CD4-positive, alpha-beta T cell (primary cell): ENCODE measurements around the gene SMARCA2. TPM values are rescaled to one million over a fixed set of nuclear protein-coding genes. Genes with fewer than 3 reads are reported as not detected.

Source experiments
- ATAC-seq: fragments of 200-7000 bp; cut with Tn5 transposase; one replicate; pipeline ENCODE4 v1.10.0; 2022; ENCODE audit warnings: mild to moderate bottlenecking; ENCODE audit not compliant: poor library complexity
- CTCF ChIA-PET: fragments of 350-600 bp; sonication (Branson Sonifier 250); formaldehyde crosslinking; loops from one replicate; lab custom pipeline; 2021; ENCODE audit warnings: antibody characterized with exemption, inconsistent platforms; lab: Charles Lee
- POLR2A ChIA-PET: fragments of 350-600 bp; sonication (Branson Sonifier 250); formaldehyde crosslinking; loops from one replicate; lab custom pipeline; 2021; ENCODE audit warnings: antibody characterized with exemption, inconsistent platforms; lab: Charles Lee
- DNase-seq, 14 experiments: peaks; one replicate each; pipeline ENCODE4 v3.0.0-alpha.2; 2013 to 2020; ENCODE audit warnings: mixed read lengths in 2 of 14
- H3K27ac ChIP-seq, 2 donors: one replicate each; pipeline versions ENCODE4 v1.5.1 to v1.7.0; 2013; ENCODE audit warnings: low read length in 2 of 2, low read depth in 1 of 2, mild to moderate bottlenecking in 1 of 2
- H3K27me3 ChIP-seq, 2 experiments: 1 replicate in 1 of 2; 2 replicates in 1 of 2; pipeline versions ENCODE4 v1.6.1 to v1.7.0; 2013; ENCODE audit warnings: low read length in 2 of 2, control low read depth in 1 of 2, mild to moderate bottlenecking in 1 of 2, moderate library complexity in 1 of 2; ENCODE audit not compliant: insufficient read depth in 2 of 2, control insufficient read depth in 1 of 2
- H3K36me3 ChIP-seq: one replicate; pipeline ENCODE4 v1.6.1; 2013; ENCODE audit warnings: low read length, control low read depth; ENCODE audit not compliant: insufficient read depth
- H3K4me1 ChIP-seq: one replicate; pipeline ENCODE4 v1.6.1; 2013; ENCODE audit warnings: low read length, control low read depth; ENCODE audit not compliant: insufficient read depth
- H3K4me3 ChIP-seq: one replicate; pipeline ENCODE4 v1.5.1; 2013; ENCODE audit warnings: mild to moderate bottlenecking, low read length, moderate library complexity
- H3K9me3 ChIP-seq, 2 experiments: 1 replicate in 1 of 2; 2 replicates in 1 of 2; pipeline versions ENCODE4 v1.6.1 to v1.7.0; 2013; ENCODE audit warnings: low read length in 2 of 2, mild to moderate bottlenecking in 2 of 2, control low read depth in 1 of 2, moderate library complexity in 1 of 2; ENCODE audit not compliant: control insufficient read depth in 1 of 2, insufficient read depth in 1 of 2
- H3K27ac Mint-ChIP-seq: one replicate; pipeline ENCODE4 v1.8.0; 2020; ENCODE audit warnings: mixed read lengths
- H3K27me3 Mint-ChIP-seq: one replicate; pipeline ENCODE4 v1.8.0; 2021; ENCODE audit warnings: mixed read lengths
- H3K36me3 Mint-ChIP-seq: one replicate; pipeline ENCODE4 v1.8.0; 2021; ENCODE audit warnings: low read depth, mixed read lengths
- H3K4me1 Mint-ChIP-seq: one replicate; pipeline ENCODE4 v1.8.0; 2021; ENCODE audit warnings: low read depth, mixed read lengths
- H3K4me3 Mint-ChIP-seq: one replicate; pipeline ENCODE4 v1.8.0; 2020; ENCODE audit warnings: mild to moderate bottlenecking, mixed read lengths
- H3K9me3 Mint-ChIP-seq: one replicate; pipeline ENCODE4 v1.8.0; 2020; ENCODE audit warnings: mixed read lengths
- intact Hi-C, 2 experiments: fragments of 100-400 bp; cut with DNase I in 1 of 2; cut with micrococcal nuclease in 1 of 2; formaldehyde crosslinking; loops; one replicate each; pipeline versions ENCODE4 v1.15.1 to v1.9.0; 2023 to 2025; cut with DNase I, micrococcal nuclease
- total RNA-seq, 174 experiments: library from RNA in 2 of 174; stranded (reverse) in 2 of 174; gene quantifications; one replicate each; pipeline ENCODE4 v1.2.3 and lab custom pipeline; 2021 to 2026
- TF ChIP-seq, protein P1 (sequence below): fragments of 200-600 bp; IDR thresholded peaks from one replicate; pipeline ENCODE4 v1.8.0; 2022; ENCODE audit warnings: antibody characterized with exemption, mild to moderate bottlenecking

SMARCA2 gene
- total RNA-seq, 2 experiments from 2014 or later, result 268 to 272 TPM

DNA sequence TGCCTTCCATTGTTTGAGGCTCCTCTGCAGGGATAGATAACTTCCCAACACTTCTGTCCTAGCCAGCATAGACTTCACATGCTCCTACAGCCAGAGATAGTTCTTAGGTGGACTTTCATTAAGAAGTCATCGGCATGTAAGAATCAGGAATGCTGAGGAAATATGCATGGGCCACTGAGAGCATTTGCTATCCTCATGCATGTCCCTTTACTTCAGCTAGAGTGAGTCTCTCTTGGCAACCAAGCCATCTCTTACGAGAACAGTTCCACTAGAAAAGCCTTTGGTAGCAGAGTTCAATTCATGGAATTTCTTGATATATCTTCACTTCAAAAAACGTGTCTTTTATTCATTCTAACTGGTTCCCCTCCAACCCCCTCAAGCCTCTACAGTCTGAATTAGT lies 202.4 kb downstream of the SMARCA2 start:
- no peak overlapping the region for H3K27ac ChIP-seq
- ChIA-PET CTCF (no interaction called here), POLR2A (no interaction called here)
- Mint-ChIP-seq H3K9me3 (peaks cover 2% of the 10 kb centered on the region), H3K27ac (no peak overlapping the region), H3K4me1 (no peaks in the 10 kb centered on the region), H3K36me3 (no peaks in the 10 kb centered on the region), H3K4me3 (no peak overlapping the region), H3K27me3 (no peaks in the 10 kb centered on the region)
- no peaks in the 10 kb centered on the region for H3K4me1 ChIP-seq
- intact Hi-C loops, result no loop called here
- H3K27me3 ChIP-seq, result no peaks in the 10 kb centered on the region
- no peaks in the 10 kb centered on the region for H3K36me3 ChIP-seq
- H3K9me3 ChIP-seq, result no peaks in the 10 kb centered on the region
- H3K4me3 ChIP-seq, result no peak overlapping the region
- ATAC-seq, result no peak
- DNase-seq, result no peak
- TF ChIP-seq, protein P1, sequence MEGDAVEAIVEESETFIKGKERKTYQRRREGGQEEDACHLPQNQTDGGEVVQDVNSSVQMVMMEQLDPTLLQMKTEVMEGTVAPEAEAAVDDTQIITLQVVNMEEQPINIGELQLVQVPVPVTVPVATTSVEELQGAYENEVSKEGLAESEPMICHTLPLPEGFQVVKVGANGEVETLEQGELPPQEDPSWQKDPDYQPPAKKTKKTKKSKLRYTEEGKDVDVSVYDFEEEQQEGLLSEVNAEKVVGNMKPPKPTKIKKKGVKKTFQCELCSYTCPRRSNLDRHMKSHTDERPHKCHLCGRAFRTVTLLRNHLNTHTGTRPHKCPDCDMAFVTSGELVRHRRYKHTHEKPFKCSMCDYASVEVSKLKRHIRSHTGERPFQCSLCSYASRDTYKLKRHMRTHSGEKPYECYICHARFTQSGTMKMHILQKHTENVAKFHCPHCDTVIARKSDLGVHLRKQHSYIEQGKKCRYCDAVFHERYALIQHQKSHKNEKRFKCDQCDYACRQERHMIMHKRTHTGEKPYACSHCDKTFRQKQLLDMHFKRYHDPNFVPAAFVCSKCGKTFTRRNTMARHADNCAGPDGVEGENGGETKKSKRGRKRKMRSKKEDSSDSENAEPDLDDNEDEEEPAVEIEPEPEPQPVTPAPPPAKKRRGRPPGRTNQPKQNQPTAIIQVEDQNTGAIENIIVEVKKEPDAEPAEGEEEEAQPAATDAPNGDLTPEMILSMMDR, result no peak

DNA sequence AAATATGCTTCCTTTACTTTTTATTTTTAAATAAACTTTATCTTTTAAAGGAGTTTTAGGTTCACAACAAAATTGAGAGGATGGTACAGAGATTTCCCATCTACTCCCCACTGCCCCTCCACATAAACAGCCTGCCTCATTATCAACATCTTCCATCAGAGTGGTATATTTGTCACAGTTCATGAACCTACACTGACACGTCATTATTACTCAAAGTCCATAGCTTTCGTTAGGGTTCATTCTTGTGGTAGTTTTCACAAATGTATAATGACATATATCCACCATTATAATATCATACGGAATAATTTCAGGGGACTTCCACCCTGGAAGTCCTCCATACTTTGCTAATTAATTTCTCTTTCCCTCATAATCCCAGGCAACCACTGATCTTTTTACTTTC lies 204.9 kb downstream of the SMARCA2 start:
- Mint-ChIP-seq H3K4me1 (no peaks in the 10 kb centered on the region), H3K9me3 (peaks cover 2% of the 10 kb centered on the region), H3K36me3 (no peaks in the 10 kb centered on the region), H3K27me3 (no peaks in the 10 kb centered on the region), H3K27ac (no peak overlapping the region), H3K4me3 (no peak overlapping the region)
- TF ChIP-seq, protein P1, result no peak
- Histone ChIP-seq H3K9me3 (peaks cover 0 to 2% of the 10 kb centered on the region in 2 experiments), H3K4me1 (no peaks in the 10 kb centered on the region), H3K4me3 (no peak overlapping the region), H3K27me3 (no peaks in the 10 kb centered on the region), H3K36me3 (no peaks in the 10 kb centered on the region), H3K27ac (no peak overlapping the region)
- POLR2A ChIA-PET, result no interaction called here
- ATAC-seq, result no peak
- CTCF ChIA-PET, result no interaction called here
- intact Hi-C loops, result no loop called here
- no peak for DNase-seq

DNA sequence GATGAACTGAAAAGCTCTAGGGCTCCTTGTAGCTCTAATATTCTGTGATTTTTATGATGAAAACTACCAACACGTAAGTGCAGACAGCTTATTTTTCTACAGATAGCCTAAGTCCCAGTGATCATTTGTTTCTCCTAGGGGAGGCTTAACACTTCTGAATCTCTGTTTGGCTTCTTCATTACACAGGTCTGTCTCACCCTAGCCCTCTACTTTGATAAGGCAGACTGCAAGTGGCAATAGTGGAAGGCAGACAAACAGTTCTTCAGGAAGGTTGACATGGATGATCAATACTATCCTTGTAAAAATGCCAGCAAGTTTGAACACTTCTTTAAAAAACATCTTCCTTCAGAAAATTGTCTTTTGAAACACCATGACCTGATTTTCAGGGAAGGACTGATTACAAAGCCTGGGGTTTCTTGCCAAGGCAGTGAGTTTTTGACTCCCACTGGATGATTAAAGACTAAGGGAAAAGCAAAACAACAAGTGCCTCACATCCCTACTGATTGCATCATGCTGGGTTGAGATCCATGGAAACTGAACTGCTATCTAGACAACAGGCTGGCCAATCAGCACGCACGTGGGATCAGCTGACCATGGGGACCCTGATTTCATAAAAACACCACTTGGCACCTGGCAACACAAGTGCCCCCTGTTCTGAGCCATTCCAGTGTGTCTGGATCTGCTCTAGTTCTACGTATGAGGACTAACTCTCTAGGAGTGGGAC lies 212.2 kb downstream of the SMARCA2 start:
- Histone ChIP-seq H3K4me1 (no peaks in the 10 kb centered on the region), H3K27me3 (no peaks in the 10 kb centered on the region), H3K27ac (no peak overlapping the region), H3K36me3 (no peaks in the 10 kb centered on the region), H3K9me3 (peaks cover 0 to 2% of the 10 kb centered on the region in 2 experiments), H3K4me3 (no peak overlapping the region)
- POLR2A ChIA-PET, result no interaction called here
- peaks cover 5% of the 10 kb centered on the region for H3K9me3 Mint-ChIP-seq
- no peak overlapping the region for H3K4me3 Mint-ChIP-seq
- TF ChIP-seq, protein P1, result no peak
- H3K27ac Mint-ChIP-seq, result no peak overlapping the region
- H3K27me3 Mint-ChIP-seq, result no peaks in the 10 kb centered on the region
- no peak for ATAC-seq
- DNase-seq, result no peak
- H3K4me1 Mint-ChIP-seq, result no peaks in the 10 kb centered on the region
- intact Hi-C loops, result loop anchor here in 1 of 2 experiments (5.0 kb wide), 1 partner anchor 365 kb away; no protein-coding TSS in a partner anchor
- no peaks in the 10 kb centered on the region for H3K36me3 Mint-ChIP-seq
- CTCF ChIA-PET, result no interaction called here
